GM06990 (cell line): Measurements from ENCODE around the gene AUTS2.

Experiments
- DNase-seq: peaks from one replicate; pipeline ENCODE4 v3.0.0-alpha.2; 2011; ENCODE audit not compliant: insufficient read length; ENCODE audit errors: extremely low read depth
- H3K27me3 ChIP-seq: replicated peaks from 2 replicates; pipeline ENCODE4 v1.6.0; 2011; ENCODE audit warnings: low read length; ENCODE audit not compliant: control insufficient read depth, insufficient read depth
- H3K36me3 ChIP-seq: 2 replicates; pipeline ENCODE4 v1.5.1; 2011; ENCODE audit warnings: low read length; ENCODE audit not compliant: control insufficient read depth, insufficient read depth
- H3K4me3 ChIP-seq: replicated peaks from 2 replicates; pipeline ENCODE4 v1.5.1; 2011; ENCODE audit warnings: low read depth, mild to moderate bottlenecking, control low read depth, low read length
- CTCF ChIP-seq: IDR thresholded peaks from 2 replicates; pipeline ENCODE4 v1.5.1; 2011; ENCODE audit warnings: low read length, control low read depth, mild to moderate bottlenecking, inconsistent platforms; ENCODE audit not compliant: insufficient read depth, poor library complexity, severe bottlenecking

The AUTS2 gene

DNA sequence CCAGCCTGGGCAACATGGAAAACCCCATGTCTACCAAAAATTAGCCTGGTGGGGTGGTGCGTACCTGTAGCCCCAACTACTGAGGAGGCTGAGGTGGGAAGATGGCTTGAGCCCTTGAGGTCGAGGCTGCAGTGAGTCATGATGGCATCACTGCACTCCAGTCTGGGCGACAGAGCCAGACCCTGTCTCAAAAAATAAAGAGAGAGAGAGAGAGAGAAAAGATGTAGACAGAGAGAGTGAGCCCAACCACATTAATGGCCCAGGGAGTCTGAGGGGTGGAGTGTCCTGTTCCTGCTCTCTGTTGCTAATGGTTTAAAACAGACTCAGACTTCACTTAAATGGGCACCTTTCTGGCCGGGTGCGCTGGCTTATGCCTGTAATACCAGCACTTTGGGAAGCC, 1078.0 kb downstream of the AUTS2 start:
- Histone ChIP-seq H3K36me3 (no peaks in the 10 kb centered on the region), H3K27me3 (no peaks in the 10 kb centered on the region), H3K4me3 (no peak overlapping the region)
- DNase-seq = no peak
- TF ChIP-seq CTCF = no peak

DNA sequence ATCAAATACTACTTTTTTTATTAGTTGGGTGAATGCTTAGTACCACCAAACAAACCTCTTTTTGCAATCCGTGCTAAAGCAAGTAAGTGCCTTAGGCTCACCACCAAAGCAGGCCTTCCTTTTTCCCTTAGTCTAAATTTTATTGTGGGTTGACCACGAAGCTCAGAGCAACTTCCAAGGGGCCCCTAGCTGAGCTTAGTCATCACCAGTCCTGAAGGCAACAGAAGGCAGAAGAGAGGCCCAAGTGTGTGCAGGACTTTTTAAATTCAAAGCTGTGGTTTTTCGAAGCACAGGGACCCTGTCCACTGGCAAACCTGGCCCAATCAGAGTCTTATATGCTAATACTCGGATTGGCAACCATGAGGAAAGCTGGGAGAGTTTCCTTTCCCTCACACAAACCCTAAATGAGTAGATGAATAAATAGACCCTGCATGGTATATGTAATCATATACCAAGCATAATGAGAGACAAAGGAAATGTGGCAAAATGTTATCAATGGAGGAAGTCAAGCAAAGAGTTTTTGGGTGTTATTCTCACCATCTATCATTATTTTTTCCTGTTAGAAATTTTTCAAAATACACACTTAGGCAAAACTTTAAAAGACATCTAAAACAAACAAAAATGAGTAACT, 1080.5 kb downstream of the AUTS2 start:
- no peaks in the 10 kb centered on the region for H3K36me3 ChIP-seq
- DNase-seq = no peak
- H3K27me3 ChIP-seq = no peaks in the 10 kb centered on the region
- no peak for TF ChIP-seq CTCF
- H3K4me3 ChIP-seq = no peak overlapping the region

DNA sequence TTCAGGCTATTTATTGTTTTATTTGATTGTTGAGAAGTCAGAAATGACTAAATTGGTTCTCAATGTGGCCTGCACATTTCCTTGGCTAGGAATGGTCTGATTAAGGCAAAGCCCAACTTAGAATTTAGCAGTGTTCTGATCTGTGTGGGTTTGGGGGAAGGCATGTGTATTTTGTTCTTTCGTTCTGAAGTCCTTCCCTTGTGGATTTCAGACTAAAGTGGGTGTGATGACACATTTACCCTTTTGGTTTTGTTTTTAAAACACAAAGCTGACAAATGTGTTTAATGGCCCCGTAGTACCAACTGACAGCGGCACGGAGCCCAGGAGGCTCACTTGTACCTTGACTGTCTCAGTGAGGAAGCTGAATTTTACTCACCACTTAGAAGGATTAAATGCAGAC, 1081.4 kb downstream of the AUTS2 start:
- no peaks in the 10 kb centered on the region for H3K36me3 ChIP-seq
- DNase-seq = no peak
- no peaks in the 10 kb centered on the region for H3K27me3 ChIP-seq
- TF ChIP-seq CTCF = no peak
- no peak overlapping the region; the same call in 1 of the 2 replicates for H3K4me3 ChIP-seq

DNA sequence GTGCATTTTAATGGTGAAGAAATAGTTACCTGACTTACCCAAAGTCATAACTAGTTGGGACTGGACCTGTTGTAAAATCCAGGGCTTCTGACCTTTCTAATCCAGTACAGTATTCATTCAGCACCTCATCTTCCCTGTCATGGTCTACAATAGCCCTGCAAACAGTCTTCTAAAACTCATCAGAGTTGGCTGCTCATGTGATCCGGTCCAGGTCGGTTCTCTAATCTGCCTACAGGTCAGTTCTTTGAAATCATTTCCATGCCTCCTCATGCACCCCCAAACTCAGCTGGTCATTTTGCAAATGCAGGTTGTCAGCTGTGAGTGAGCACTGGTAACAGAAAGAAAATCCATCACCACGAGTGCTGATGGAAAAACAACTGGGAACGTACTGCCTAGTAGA, 1082.0 kb downstream of the AUTS2 start:
- Histone ChIP-seq H3K27me3 (no peaks in the 10 kb centered on the region), H3K4me3 (no peak overlapping the region), H3K36me3 (no peaks in the 10 kb centered on the region)
- TF ChIP-seq CTCF = no peak
- no peak for DNase-seq

- DNase-seq = no peak
- no peaks in the 10 kb centered on the region for H3K27me3 ChIP-seq
Observed at GRCh38 chr7:70680743-70681468, 1082.6 kb downstream of the AUTS2 start.

More at GRCh38 chr7:70680743-70681468, 1082.6 kb downstream of the AUTS2 start:
- no peaks in the 10 kb centered on the region for H3K36me3 ChIP-seq
- H3K4me3 ChIP-seq = no peak overlapping the region
- no peak for TF ChIP-seq CTCF
